ENCODE data around the gene KLHL42.
A peak's percentile ranks its signal among the peaks of the same experiment; 100 is the strongest.
"Not testable (repeated sequence)": the region's sequence is repeated elsewhere in the genome, so short reads cannot be mapped to it uniquely, and the experiment has no call there.

KLHL42 gene

DNA sequence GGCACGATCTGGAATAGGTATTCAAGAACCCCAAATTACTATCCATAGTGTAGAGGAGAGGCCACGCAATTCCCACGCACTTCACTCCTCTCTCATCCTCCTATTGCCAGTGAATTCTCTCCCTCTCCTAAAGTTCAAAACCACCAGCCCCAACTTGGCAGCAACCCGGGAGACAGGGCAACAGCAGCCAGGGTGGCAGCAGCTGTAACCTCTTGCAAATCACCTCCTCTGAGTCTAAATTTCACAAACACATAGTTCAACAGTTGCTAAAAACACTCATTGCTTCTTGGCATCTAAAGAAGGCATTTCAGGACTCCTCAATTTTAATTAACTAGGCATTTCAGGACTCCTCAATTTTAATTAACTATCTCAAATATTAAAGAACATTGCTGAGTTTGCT, 37.7 kb downstream of the KLHL42 start:
- no peak for DNase-seq (ENCODE audit: low spot score)

DNA sequence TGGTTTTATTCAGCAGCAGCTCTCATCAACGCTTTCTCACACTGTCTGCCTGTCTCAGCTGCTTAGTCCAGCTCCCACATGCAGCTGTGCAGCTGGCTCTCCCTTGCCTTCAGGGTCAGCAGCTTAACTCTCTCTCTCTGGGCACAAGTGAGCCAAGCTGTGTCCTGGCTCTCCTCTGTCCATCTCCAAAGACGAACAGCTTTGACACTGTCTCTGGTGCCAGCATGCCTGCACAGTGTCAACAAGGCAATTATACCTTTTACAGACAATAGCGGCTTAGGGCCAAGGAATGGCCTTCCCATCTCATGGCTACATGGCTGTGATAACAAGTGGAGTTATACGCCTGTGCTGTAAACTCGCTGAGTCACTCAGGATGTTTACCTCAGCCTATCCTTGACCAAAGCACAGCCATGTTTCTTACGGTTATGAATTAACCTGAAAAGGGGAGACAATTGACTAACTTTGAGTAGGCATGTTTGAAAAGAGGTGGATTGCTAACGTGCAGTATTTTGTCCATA, 38.4 kb downstream of the KLHL42 start:
- DNase-seq (ENCODE audit: low spot score), result no peak

DNA sequence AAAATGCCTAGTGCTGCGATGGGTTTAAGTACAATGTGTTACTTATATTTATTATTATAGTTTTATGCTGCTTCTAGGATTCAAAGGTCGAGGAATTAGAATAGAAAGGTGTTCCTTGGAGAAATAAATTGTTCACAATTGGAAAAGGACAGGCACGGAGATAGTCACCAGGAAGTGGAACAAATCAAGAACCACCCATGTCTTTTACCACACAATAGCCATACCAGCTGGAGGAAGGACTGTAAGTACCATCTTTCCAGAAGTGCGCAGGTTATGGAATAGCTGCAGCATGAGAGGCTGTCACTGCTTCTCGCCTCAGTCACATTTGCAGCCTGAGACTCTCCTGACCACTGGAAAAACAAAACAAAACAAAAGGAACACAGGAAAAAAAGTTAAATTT, 40.5 kb downstream of the KLHL42 start:
- no peak for DNase-seq (ENCODE audit: low spot score)

DNA sequence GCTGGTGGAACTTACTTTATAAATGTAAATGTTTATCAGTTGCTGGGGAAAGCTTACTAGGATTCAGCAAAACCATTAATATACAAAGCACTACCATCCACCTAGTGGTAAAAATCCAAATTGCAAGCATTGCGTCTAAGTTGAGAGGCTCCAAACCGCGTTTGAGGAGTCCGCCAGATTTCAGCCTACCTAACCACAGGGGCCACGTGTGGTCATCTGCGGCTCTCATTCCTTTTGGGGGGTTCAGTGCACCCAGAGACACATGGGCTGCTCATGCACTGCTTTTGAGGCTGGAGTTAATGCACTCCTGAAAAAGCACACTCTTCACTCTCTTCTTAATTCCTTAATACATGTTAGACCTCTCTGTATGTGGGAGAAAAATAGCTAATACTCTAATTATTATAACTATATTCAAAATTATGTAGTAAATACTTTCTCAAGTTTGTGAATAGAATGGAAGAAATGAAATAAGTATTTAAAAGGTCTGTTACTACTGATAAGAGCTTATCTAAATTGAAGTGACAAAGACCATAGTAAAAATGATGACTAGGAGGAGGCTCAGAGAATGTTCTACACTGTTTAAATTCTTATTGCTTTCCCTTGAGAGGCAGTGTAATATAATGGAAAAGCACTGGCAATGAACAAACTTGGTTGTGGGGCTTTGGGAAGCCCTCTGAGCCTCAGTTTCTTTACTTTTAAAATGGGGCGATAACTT, 41.4 kb downstream of the KLHL42 start:
- DNase-seq (ENCODE audit: low spot score), result peak; percentile 56

DNA sequence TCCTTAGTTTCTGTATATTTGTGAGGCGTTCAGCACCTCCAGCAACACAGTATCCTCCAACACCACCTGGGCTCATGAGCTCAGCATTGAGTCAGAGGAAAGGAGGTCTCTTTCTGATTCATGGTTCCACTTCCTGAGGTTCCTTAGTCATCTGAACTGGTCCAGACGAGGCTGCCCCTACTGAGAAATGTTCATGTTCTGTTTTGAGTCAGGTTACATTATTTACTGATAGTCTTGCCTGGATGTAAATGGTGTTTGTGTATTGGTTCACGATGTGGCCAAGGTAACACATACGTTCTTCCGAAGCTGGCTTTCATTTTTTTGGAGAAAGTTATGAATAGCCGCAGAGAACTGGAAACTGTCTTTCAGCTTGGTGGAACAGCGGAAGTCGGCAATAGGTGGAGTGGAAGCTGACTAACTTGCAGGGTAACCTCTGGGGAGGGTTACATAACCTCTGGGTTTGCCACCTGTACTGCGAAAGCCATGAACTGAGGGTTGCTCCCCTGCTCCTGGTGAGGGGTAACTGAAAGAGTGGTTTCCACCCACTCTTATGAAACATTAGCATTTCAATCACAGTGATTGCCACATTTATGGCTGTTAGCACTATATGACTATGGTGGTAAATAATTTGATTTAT, 42.2 kb downstream of the KLHL42 start:
- no peak for DNase-seq (ENCODE audit: low spot score)

- no peak for DNase-seq (ENCODE audit: low spot score)
These were observed 43.0 kb downstream of the KLHL42 start for GRCh38 chr12:27823038-27823437.

DNA sequence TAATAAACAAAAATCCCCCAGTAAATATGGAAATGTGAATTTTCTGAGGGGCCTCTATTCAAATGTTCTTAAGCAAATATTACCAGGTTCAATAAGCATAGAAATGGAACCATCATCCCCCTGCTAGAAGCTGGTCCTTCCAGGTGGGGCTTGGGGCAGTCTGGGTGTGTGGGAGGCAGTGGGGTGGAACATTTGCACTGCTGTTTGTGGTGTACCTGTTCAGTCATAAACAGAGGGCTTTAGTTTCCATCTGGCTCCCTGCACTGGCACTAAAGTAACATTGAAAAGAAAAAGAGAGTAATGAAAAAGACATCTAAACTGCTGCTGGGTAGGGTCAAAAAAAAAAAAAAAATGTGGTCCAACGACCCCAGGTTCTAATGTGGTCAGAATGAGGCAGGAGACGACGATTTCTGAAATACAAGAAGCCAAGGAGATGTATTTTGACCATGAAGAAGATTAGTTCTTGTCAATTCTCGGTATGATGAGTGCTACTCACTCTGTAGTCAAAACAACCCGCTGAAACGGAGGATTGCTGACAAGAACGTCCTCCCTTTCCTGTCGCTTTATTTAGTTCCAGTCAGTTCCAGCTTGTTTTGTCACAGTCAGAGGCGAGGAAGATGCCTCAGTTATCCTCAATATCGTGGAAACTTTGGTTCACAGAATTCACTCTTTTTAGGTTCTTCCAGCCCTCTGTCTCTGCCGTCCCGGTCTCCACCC, 44.3 kb downstream of the KLHL42 start:
- DNase-seq (ENCODE audit: low spot score), result no peak

DNA sequence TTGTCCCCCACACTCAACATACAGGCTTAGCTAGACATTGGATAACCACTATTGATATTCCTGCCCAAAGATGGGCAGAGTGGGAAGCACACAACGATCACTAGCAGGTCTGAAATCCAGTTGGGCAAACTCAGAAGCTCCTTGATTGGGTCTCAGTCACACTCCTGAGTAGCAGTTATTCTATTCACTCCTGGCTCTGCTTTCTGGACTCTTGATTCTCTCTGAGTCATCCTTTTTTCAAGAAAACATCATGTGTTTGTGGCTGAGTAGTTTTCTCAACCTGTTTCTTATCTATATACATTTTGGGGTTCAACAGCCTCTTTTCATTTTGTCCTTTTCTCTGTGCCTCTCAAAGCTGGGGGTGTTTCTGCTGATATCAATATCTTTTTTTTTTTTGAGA, 46.0 kb downstream of the KLHL42 start:
- no peak for DNase-seq (ENCODE audit: low spot score)

DNA sequence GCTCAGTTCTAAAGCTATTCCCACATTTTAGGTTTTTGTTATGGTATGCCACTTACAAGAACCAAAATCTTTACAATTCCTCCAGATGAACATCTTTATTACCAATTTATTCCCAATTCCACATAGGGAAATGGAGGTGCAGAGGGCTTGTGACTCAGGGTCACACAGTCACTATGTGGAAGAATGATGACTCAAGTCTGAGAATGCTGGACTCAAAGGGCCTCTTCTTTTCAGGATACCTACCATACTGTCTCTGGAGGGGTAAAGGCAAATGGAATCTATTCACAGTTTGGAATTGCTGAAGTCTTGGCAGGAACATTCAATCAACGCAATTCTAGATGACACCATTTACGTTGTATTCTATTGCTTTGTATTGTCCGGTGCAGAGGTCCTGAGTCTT, 48.2 kb downstream of the KLHL42 start:
- DNase-seq (ENCODE audit: low spot score), result no peak

DNA sequence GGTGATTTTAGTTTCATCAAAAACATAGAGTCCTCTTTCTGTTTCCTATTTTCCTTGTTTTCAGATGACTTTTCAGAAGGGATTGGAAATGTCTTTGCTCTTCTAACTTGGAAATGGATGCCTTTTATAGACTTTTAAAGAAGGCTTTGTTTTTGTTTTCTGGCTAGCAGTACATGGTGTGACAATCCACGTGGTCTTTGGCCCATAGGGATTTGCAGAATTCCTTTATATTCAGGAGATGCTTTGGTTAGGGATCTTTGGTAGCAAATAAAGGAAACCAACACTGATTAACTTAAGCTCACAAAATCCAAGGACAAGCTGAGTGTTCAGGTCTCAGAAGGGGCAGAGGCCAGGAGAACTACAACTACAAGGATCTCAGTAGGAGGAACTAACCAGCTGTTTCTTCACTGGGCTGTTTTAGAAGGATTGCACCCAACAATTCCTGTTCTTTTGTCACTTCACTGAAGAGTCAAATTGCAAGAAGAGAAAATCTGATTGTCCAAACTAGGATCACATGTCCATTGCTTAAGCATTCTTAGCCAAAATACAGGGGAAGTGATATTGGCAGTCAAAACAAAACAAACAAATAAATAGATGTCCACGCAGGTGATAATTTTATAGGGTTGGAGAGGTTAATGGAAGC, 58.6 kb downstream of the KLHL42 start:
- DNase-seq (ENCODE audit: low spot score), result no peak

GRCh38 chr12:27840229-27840999, 60.4 kb downstream of the KLHL42 start:
- DNase-seq (ENCODE audit: low spot score), result no peak

DNA sequence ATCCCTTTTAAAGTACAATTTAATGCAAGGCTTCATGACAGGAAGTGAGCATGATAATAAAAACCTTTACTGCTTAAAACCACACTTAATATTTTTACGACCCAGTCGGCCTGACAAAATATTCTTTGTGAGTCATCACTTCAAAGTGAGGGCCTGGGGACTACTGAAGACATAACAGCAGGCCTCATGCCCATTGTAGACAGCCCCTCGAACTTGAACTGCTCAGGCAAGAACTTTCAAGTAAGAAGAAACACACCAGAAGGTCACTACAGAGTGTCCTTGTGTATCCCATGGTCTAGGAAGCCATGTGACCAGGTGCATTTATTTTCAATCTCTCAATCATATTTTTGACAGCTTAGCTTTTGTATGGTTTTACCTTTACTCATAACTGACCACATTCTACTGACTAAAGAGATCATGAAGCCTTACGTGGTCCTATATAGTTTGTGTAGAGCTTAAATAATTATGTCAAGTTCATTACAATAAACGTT, 61.4 kb downstream of the KLHL42 start:
- no peak for DNase-seq (ENCODE audit: low spot score)

DNA sequence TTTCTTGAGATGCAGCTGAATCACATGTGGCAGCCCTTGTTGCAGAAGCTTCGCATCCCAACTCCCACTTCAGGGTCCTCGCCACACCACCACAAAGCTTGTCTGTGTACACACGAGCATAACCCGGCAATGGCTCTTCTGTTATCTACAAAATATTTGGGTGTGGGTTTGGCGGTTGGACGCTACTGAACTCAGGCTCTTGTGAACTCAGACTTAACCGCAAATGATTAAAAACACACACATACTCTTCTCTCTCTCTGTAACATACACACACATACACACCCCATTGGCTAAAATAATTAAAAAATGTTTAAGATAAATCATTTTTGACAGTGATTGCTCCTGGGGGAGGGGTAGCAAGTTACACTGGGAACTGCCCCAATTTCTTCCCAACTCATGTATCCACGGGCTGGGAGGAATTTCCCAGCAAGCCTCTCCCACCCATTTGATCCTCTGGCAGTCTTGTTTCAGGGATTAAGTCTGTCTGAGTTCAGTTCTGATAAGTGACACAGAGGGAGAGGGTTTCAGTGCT, 63.7 kb downstream of the KLHL42 start:
- DNase-seq (ENCODE audit: low spot score), result no peak

- DNase-seq (ENCODE audit: low spot score), result no peak
These were observed 64.5 kb downstream of the KLHL42 start for GRCh38 chr12:27844366-27845090.

DNA sequence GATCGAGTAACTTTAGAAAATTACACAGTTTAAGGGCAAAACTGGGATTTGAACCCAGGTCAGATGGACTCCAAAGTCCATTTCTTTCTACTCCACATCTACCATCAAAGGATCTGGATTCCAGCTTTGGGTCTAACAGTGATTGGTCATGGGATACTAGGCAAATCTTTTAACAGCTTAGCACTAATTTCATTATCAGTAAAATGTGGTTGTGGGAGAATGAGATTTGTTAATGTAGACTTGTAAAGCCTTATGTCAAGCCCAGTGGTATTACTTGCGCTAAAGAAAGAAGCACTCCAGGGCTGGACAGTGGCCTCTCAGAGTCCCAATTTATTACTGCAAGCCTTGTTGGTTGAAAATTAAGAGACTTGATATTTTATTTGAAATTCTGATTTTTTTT, 65.2 kb downstream of the KLHL42 start:
- DNase-seq (ENCODE audit: low spot score), result no peak

- DNase-seq (ENCODE audit: low spot score), result not testable (repeated sequence)
These were observed 65.7 kb downstream of the KLHL42 start for GRCh38 chr12:27845706-27846105.

- DNase-seq (ENCODE audit: low spot score), result not testable (repeated sequence)
These were observed 67.3 kb downstream of the KLHL42 start for GRCh38 chr12:27847293-27847692.

DNA sequence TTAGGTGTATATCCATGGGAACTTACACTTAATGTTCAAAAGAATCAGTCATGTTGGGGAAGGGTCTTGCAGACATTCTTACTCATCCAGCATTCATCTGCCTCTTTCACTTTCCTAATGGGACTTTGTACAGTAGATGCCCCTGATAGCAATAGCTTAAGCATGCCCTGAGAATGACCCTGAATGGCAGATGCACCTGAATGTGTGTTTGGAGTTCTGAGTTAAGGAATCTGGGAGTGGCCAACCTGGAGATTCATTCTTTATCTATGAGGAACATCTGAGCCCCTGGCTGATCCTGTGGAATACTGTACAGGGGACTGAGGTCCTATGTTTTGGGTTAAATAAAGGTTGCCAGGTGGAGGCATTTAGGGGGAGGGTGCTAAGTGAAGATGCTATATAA, 71.3 kb downstream of the KLHL42 start:
- DNase-seq (ENCODE audit: low spot score), result no peak

GRCh38 chr12:27852117-27852516, 72.1 kb downstream of the KLHL42 start:
- DNase-seq (ENCODE audit: low spot score), result no peak
